ENCODE results near the gene LUZP4.

LUZP4 gene

GRCh38 chrX:115261148-115261547 lies 28.4 kb upstream of the LUZP4 start:
- H3K79me2 ChIP-seq (ENCODE audit: control insufficient read depth, low read length): no peaks in the 10 kb centered on the region
- no peak overlapping the region for H3K4me3 ChIP-seq (ENCODE audit: low read length)
- no peak overlapping the region for H3K4me2 ChIP-seq (ENCODE audit: low read length)
- H4K20me1 ChIP-seq (ENCODE audit: control insufficient read depth, insufficient read depth, low read depth, low read length): no peaks in the 10 kb centered on the region
- no peaks in the 10 kb centered on the region for H3F3A ChIP-seq (ENCODE audit: control insufficient read depth, insufficient read depth)
- TF ChIP-seq EZH2phosphoT487 (IDR thresholded peaks at IDR 0.05; ENCODE audit: borderline replicate concordance, low read length) (no peak), CTCF (IDR thresholded peaks at IDR 0.05; ENCODE audit: low read depth, low read length, poor library complexity, severe bottlenecking) (no peak)
- H3K4me1 ChIP-seq (ENCODE audit: control insufficient read depth, low read length): no peaks in the 10 kb centered on the region
- H3K9me3 ChIP-seq (ENCODE audit: control insufficient read depth, insufficient read depth, low read length): no peaks in the 10 kb centered on the region
- no peaks in the 10 kb centered on the region for H3K36me3 ChIP-seq (ENCODE audit: control insufficient read depth, low read length)
- no peaks in the 10 kb centered on the region for H3K9me2 ChIP-seq (replicated peaks; ENCODE audit: control insufficient read depth, low read length)
- H3K27ac ChIP-seq (ENCODE audit: low read depth, low read length): no peak overlapping the region
- H3K27me3 ChIP-seq (ENCODE audit: control insufficient read depth, low read length): no peaks in the 10 kb centered on the region

GRCh38 chrX:115264009-115264408 lies 25.5 kb upstream of the LUZP4 start:
- Histone ChIP-seq H3K4me3 (ENCODE audit: low read length) (no peak overlapping the region), H3K9me3 (ENCODE audit: control insufficient read depth, insufficient read depth, low read length) (no peaks in the 10 kb centered on the region), H3K4me1 (ENCODE audit: control insufficient read depth, low read length) (no peaks in the 10 kb centered on the region), H3K79me2 (ENCODE audit: control insufficient read depth, low read length) (no peaks in the 10 kb centered on the region), H4K20me1 (ENCODE audit: control insufficient read depth, insufficient read depth, low read depth, low read length) (no peaks in the 10 kb centered on the region), H3K4me2 (ENCODE audit: low read length) (no peak overlapping the region), H3F3A (ENCODE audit: control insufficient read depth, insufficient read depth) (no peaks in the 10 kb centered on the region), H3K27ac (ENCODE audit: low read depth, low read length) (no peak overlapping the region), H3K9me2 (replicated peaks; ENCODE audit: control insufficient read depth, low read length) (no peaks in the 10 kb centered on the region), H3K36me3 (ENCODE audit: control insufficient read depth, low read length) (no peaks in the 10 kb centered on the region), H3K27me3 (ENCODE audit: control insufficient read depth, low read length) (no peaks in the 10 kb centered on the region)
- TF ChIP-seq CTCF (IDR thresholded peaks at IDR 0.05; ENCODE audit: low read depth, low read length, poor library complexity, severe bottlenecking): no peak
- no peak for TF ChIP-seq EZH2phosphoT487 (IDR thresholded peaks at IDR 0.05; ENCODE audit: borderline replicate concordance, low read length)

- Histone ChIP-seq H3K27ac (ENCODE audit: low read depth, low read length) (no peak overlapping the region), H3K9me3 (ENCODE audit: control insufficient read depth, insufficient read depth, low read length) (no peaks in the 10 kb centered on the region), H3K36me3 (ENCODE audit: control insufficient read depth, low read length) (no peaks in the 10 kb centered on the region), H3F3A (ENCODE audit: control insufficient read depth, insufficient read depth) (no peaks in the 10 kb centered on the region), H3K4me2 (ENCODE audit: low read length) (no peak overlapping the region), H3K79me2 (ENCODE audit: control insufficient read depth, low read length) (no peaks in the 10 kb centered on the region), H4K20me1 (ENCODE audit: control insufficient read depth, insufficient read depth, low read depth, low read length) (no peaks in the 10 kb centered on the region), H3K27me3 (ENCODE audit: control insufficient read depth, low read length) (no peaks in the 10 kb centered on the region), H3K4me1 (ENCODE audit: control insufficient read depth, low read length) (no peaks in the 10 kb centered on the region), H3K4me3 (ENCODE audit: low read length) (no peak overlapping the region), H3K9me2 (replicated peaks; ENCODE audit: control insufficient read depth, low read length) (no peaks in the 10 kb centered on the region)
- TF ChIP-seq CTCF (IDR thresholded peaks at IDR 0.05; ENCODE audit: low read depth, low read length, poor library complexity, severe bottlenecking): no peak
- TF ChIP-seq EZH2phosphoT487 (IDR thresholded peaks at IDR 0.05; ENCODE audit: borderline replicate concordance, low read length): no peak
Observed at GRCh38 chrX:115266300-115266699, 23.2 kb upstream of the LUZP4 start.

GRCh38 chrX:115268421-115268820 lies 21.1 kb upstream of the LUZP4 start:
- no peaks in the 10 kb centered on the region for H3K36me3 ChIP-seq (ENCODE audit: control insufficient read depth, low read length)
- H3K4me1 ChIP-seq (ENCODE audit: control insufficient read depth, low read length): no peaks in the 10 kb centered on the region
- H3K9me2 ChIP-seq (replicated peaks; ENCODE audit: control insufficient read depth, low read length): no peaks in the 10 kb centered on the region
- H3K27ac ChIP-seq (ENCODE audit: low read depth, low read length): no peak overlapping the region
- H3K27me3 ChIP-seq (ENCODE audit: control insufficient read depth, low read length): no peaks in the 10 kb centered on the region
- no peaks in the 10 kb centered on the region for H3F3A ChIP-seq (ENCODE audit: control insufficient read depth, insufficient read depth)
- no peak overlapping the region for H3K4me3 ChIP-seq (ENCODE audit: low read length)
- H3K9me3 ChIP-seq (ENCODE audit: control insufficient read depth, insufficient read depth, low read length): no peaks in the 10 kb centered on the region
- H3K4me2 ChIP-seq (ENCODE audit: low read length): no peak overlapping the region
- no peak for TF ChIP-seq EZH2phosphoT487 (IDR thresholded peaks at IDR 0.05; ENCODE audit: borderline replicate concordance, low read length)
- TF ChIP-seq CTCF (IDR thresholded peaks at IDR 0.05; ENCODE audit: low read depth, low read length, poor library complexity, severe bottlenecking): no peak
- no peaks in the 10 kb centered on the region for H3K79me2 ChIP-seq (ENCODE audit: control insufficient read depth, low read length)
- H4K20me1 ChIP-seq (ENCODE audit: control insufficient read depth, insufficient read depth, low read depth, low read length): no peaks in the 10 kb centered on the region
